OCI-LY3 (cell line): ENCODE results near the gene SLC35F3.

Source experiments
- H2AFZ ChIP-seq: fragments of 200-600, 300-600 bp; shearing (Covaris generic); 2 replicates; pipeline ENCODE4 v1.6.0; 2014; ENCODE audit warnings: antibody characterized with exemption, low read depth, low read length
- H3K27ac ChIP-seq: fragments of 200-600, 300-600 bp; sonication (generic); 2 replicates; pipeline ENCODE4 v1.5.1; 2014; ENCODE audit warnings: mild to moderate bottlenecking, low read length, moderate library complexity, mixed read lengths
- H3K27me3 ChIP-seq: fragments of 200-600, 300-600 bp; sonication (generic); 2 replicates; pipeline ENCODE4 v1.6.1; 2014; ENCODE audit warnings: low read depth, low read length, mixed read lengths
- H3K36me3 ChIP-seq: fragments of 200-600, 300-600 bp; sonication (generic); replicated peaks from 2 replicates; pipeline ENCODE3; 2014; ENCODE audit warnings: low read depth, low read length, mixed read lengths
- H3K4me1 ChIP-seq: fragments of 300-600, 200-600 bp; sonication (generic); 2 replicates; pipeline ENCODE4 v1.6.1; 2014; ENCODE audit warnings: low read length, mixed read lengths
- H3K4me2 ChIP-seq: fragments of 200-600, 300-600 bp; sonication (generic); 2 replicates; pipeline ENCODE4 v1.6.1; 2014; ENCODE audit warnings: low read length, mixed read lengths
- H3K4me3 ChIP-seq: fragments of 300-600, 200-600 bp; sonication (generic); 2 replicates; pipeline ENCODE4 v1.5.1; 2014; ENCODE audit warnings: antibody characterized with exemption, mild to moderate bottlenecking, low read length, moderate library complexity
- H3K79me2 ChIP-seq: fragments of 300-600, 200-600 bp; shearing (Covaris generic); 2 replicates; pipeline ENCODE4 v1.6.1; 2014; ENCODE audit warnings: mild to moderate bottlenecking, low read length, mixed read lengths
- H3K9ac ChIP-seq: fragments of 300-600, 200-600 bp; shearing (Covaris generic); 2 replicates; pipeline ENCODE4 v1.6.0; 2014; ENCODE audit warnings: mild to moderate bottlenecking, low read length, moderate library complexity
- H3K9me3 ChIP-seq: fragments of 200-600, 300-600 bp; shearing (Covaris generic); 2 replicates; pipeline ENCODE4 v1.6.1; 2014; ENCODE audit warnings: low read length, mixed read lengths; ENCODE audit not compliant: insufficient read depth
- H4K20me1 ChIP-seq: fragments of 200-600, 300-600 bp; sonication (generic); 2 replicates; pipeline ENCODE4 v1.6.1; 2016; ENCODE audit warnings: low read length, mixed read lengths; ENCODE audit not compliant: insufficient read depth
- CTCF ChIP-seq: fragments of 200-600, 300-600 bp; sonication (generic); IDR thresholded peaks from 2 replicates; pipeline ENCODE4 v1.5.1; 2014; ENCODE audit warnings: antibody characterized with exemption, low read length, low read depth
- EZH2phosphoT487 ChIP-seq: fragments of 200-600 bp; shearing (Covaris generic); IDR thresholded peaks from 2 replicates; pipeline ENCODE4 v1.6.1; 2018; ENCODE audit warnings: antibody characterized with exemption, mixed run types, low read depth

SLC35F3 gene

GRCh38 chr1:233901495-233901894 lies 3.0 kb upstream of the SLC35F3 start:
- no peaks in the 10 kb centered on the region for H3K36me3 ChIP-seq
- H3K4me2 ChIP-seq = no peak overlapping the region
- H3K27ac ChIP-seq = no peak overlapping the region
- no peak overlapping the region for H3K4me3 ChIP-seq
- peaks cover 5% of the 10 kb centered on the region; the same call in 1 of the 2 replicates for H3K9me3 ChIP-seq
- H3K27me3 ChIP-seq = peaks cover 74% of the 10 kb centered on the region
- H4K20me1 ChIP-seq = peaks cover 12% of the 10 kb centered on the region
- H3K79me2 ChIP-seq = no peaks in the 10 kb centered on the region
- peaks cover 17% of the 10 kb centered on the region for H3K4me1 ChIP-seq
- no peak overlapping the region for H2AFZ ChIP-seq
- H3K9ac ChIP-seq = no peak overlapping the region
- no peak for TF ChIP-seq CTCF
- no peak for TF ChIP-seq EZH2phosphoT487

GRCh38 chr1:233905416-233906051 lies 1.1 kb downstream of the SLC35F3 start:
- Histone ChIP-seq H3K79me2 (no peaks in the 10 kb centered on the region), H3K36me3 (no peaks in the 10 kb centered on the region), H3K9me3 (no peaks in the 10 kb centered on the region; the same call in 1 of the 2 replicates), H3K9ac (no peak overlapping the region), H3K4me1 (peaks cover 14% of the 10 kb centered on the region), H3K27me3 (peaks cover 53% of the 10 kb centered on the region), H3K27ac (no peak overlapping the region), H4K20me1 (peaks cover 4% of the 10 kb centered on the region; the same call in 1 of the 2 replicates), H2AFZ (no peak overlapping the region), H3K4me2 (no peak overlapping the region), H3K4me3 (no peak overlapping the region)
- TF ChIP-seq CTCF (no peak), EZH2phosphoT487 (no peak)

- H3K27me3 ChIP-seq = peaks cover 52% of the 10 kb centered on the region
- H3K27ac ChIP-seq = no peak overlapping the region
- no peaks in the 10 kb centered on the region; the same call in 1 of the 2 replicates for H3K9me3 ChIP-seq
- no peak overlapping the region for H2AFZ ChIP-seq
- no peak overlapping the region for H3K4me3 ChIP-seq
- TF ChIP-seq EZH2phosphoT487 (no peak), CTCF (no peak)
- peaks cover 4% of the 10 kb centered on the region; the same call in 1 of the 2 replicates for H4K20me1 ChIP-seq
- no peak overlapping the region for H3K9ac ChIP-seq
- H3K4me1 ChIP-seq = peaks cover 14% of the 10 kb centered on the region
- H3K79me2 ChIP-seq = no peaks in the 10 kb centered on the region
- H3K36me3 ChIP-seq = no peaks in the 10 kb centered on the region
- no peak overlapping the region for H3K4me2 ChIP-seq
Observed at GRCh38 chr1:233907151-233907550, 2.7 kb downstream of the SLC35F3 start.

GRCh38 chr1:233908092-233908491 lies 3.6 kb downstream of the SLC35F3 start:
- Histone ChIP-seq H3K4me3 (no peak overlapping the region), H3K4me1 (peaks cover 14% of the 10 kb centered on the region), H3K36me3 (no peaks in the 10 kb centered on the region), H3K9me3 (no peaks in the 10 kb centered on the region; the same call in 1 of the 2 replicates), H3K27ac (no peak overlapping the region), H4K20me1 (peaks cover 4% of the 10 kb centered on the region; the same call in 1 of the 2 replicates), H3K4me2 (no peak overlapping the region), H2AFZ (no peak overlapping the region), H3K9ac (no peak overlapping the region), H3K27me3 (peaks cover 49% of the 10 kb centered on the region), H3K79me2 (no peaks in the 10 kb centered on the region)
- TF ChIP-seq EZH2phosphoT487 = no peak
